ENCODE results near the gene HCK. TPM values are rescaled to one million over a fixed set of nuclear protein-coding genes. Genes with fewer than 3 reads are reported as not detected.
A peak's percentile ranks its signal among the peaks of the same experiment; 100 is the strongest.

The HCK gene
- total and polyA plus RNA-seq, 9 of the 15 experiments (the other 6 are each of a cell fraction or from before 2014, with no cell fraction given) = 0.09 to 0.51 (median 0.27) TPM; not detected in 6

DNA sequence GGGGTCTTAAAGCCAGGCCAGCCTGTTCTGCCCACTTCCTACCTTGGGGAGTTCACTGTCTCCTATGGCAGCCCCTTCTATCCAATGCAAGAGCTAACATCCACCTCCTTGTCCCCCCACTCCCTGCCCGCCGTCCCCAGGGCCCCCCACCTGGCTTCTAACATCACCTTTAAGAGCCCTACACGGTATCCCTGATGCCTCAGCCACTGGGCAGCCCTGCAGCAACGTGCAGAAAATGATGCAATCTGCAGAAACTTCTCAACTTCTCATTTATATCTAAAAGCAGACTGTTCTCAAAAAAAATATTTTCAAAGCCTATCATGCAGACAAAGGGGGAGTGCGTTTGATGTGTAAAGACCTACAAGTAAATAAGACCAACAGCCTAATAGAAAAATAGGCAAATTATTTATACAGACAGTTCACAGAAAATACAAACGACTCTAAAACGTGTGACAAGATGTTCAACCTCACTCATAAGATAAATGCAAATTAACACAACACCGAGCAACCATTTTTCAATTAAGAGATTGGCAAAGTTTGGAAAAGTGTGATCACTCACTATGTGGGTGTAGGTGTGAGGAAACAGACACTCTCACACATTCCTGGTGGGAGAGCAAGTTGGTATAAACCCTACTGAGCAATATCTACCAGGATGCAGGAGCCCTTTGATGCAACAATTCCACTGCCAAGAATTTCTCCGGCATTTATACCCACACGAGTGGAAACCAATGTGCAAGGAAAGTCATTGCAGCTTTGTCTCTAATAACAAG lies 15.1 kb upstream of the HCK start (continued):
- peak; percentile 97 for TF ChIP-seq ATF4 (CRISPR knock-in tag; IDR thresholded peaks at IDR 0.05)
- TF ChIP-seq, protein P1, sequence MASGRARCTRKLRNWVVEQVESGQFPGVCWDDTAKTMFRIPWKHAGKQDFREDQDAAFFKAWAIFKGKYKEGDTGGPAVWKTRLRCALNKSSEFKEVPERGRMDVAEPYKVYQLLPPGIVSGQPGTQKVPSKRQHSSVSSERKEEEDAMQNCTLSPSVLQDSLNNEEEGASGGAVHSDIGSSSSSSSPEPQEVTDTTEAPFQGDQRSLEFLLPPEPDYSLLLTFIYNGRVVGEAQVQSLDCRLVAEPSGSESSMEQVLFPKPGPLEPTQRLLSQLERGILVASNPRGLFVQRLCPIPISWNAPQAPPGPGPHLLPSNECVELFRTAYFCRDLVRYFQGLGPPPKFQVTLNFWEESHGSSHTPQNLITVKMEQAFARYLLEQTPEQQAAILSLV (tag; IDR thresholded peaks at IDR 0.05) = peak; percentile 25; the same call in 1 of the 2 replicates
- peak; percentile 57; the same call in 1 of the 2 replicates for TF ChIP-seq ZNF584 (CRISPR knock-in tag; IDR thresholded peaks at IDR 0.05; ENCODE audit: low read depth)
- peak; percentile 68 for TF ChIP-seq MGA (IDR thresholded peaks at IDR 0.05)
- TF ChIP-seq RBM15 (IDR thresholded peaks at IDR 0.05; ENCODE audit: insufficient read depth, low read length) = no peak
- peak; percentile 66; the same call in 1 of the 2 replicates for TF ChIP-seq ZNF197 (CRISPR knock-in tag; IDR thresholded peaks at IDR 0.05; ENCODE audit: low read depth)
- no peak for TF ChIP-seq ADNP (tag; IDR thresholded peaks at IDR 0.05)
- peak; percentile 95 for TF ChIP-seq CEBPG (CRISPR knock-in tag; IDR thresholded peaks at IDR 0.05)
- TF ChIP-seq CEBPG (tag; conservative IDR thresholded peaks at IDR 0.05 in 1 of 2, IDR thresholded peaks at IDR 0.05 in 1 of 2) = peak; percentile 95 to 98
- TF ChIP-seq JUND (IDR thresholded peaks at IDR 0.05; ENCODE audit: borderline replicate concordance, low read depth, low read length) = peak; percentile 80
- peak; percentile 32; the same call in 1 of the 3 replicates for TF ChIP-seq JUND (tag; IDR thresholded peaks at IDR 0.05; ENCODE audit: borderline replicate concordance, low read depth, low read length)
- TF ChIP-seq TBP (optimal IDR thresholded peaks at IDR 0.05; ENCODE audit: low read depth, low read length) = no peak

Measured in K562 (cell line).